Activated CD8-positive, alpha-beta memory T cell treated with anti-CD3 and anti-CD28 coated beads for 4 hours (primary cell): ENCODE data around the gene MRPL24.

Experiments
- DNase-seq, 2 donors: peaks; one replicate each; pipeline ENCODE4 v3.0.0-alpha.2; 2020; ENCODE audit warnings: low read depth in 2 of 2

The MRPL24 gene

GRCh38 chr1:156743367-156744302, 2.7 kb upstream of the MRPL24 start:
- no peak for DNase-seq

GRCh38 chr1:156742801-156743200, 1.9 kb upstream of the MRPL24 start:
- DNase-seq, result no peak

GRCh38 chr1:156742017-156742416, 1.1 kb upstream of the MRPL24 start:
- DNase-seq, result no peak

GRCh38 chr1:156741481-156741983, 644 bp upstream of the MRPL24 start:
- DNase-seq, result no peak

GRCh38 chr1:156740237-156740740, 599 bp downstream of the MRPL24 start:
- DNase-seq, result no peak

GRCh38 chr1:156738916-156739315, 2.0 kb downstream of the MRPL24 start:
- DNase-seq, result no peak

GRCh38 chr1:156738407-156738806, 2.5 kb downstream of the MRPL24 start:
- DNase-seq, result no peak

GRCh38 chr1:156733989-156734584, 6.8 kb downstream of the MRPL24 start:
- DNase-seq, result no peak

GRCh38 chr1:156728599-156729462, 12.1 kb downstream of the MRPL24 start, which contains the start of gene ISG20L2:
TSS of gene ISG20L2 (minus strand) at chr1:156728766. CDS start at chr1:156727652, 1,114 bp downstream.
- DNase-seq, result peak; percentile 90 to 93

GRCh38 chr1:156727926-156728598, 12.8 kb downstream of the MRPL24 start, which contains the start of gene METTL25B:
TSS of gene METTL25B (plus strand) at chr1:156728469. CDS start at chr1:156729105, 636 bp downstream.
- peak in 1 of 2 donors; percentile 54 for DNase-seq

- DNase-seq, result no peak
These were observed 13.4 kb downstream of the MRPL24 start for GRCh38 chr1:156727492-156727891.

- no peak for DNase-seq
These were observed 14.2 kb downstream of the MRPL24 start for GRCh38 chr1:156726549-156727226.

- peak; percentile 55 to 63 for DNase-seq
These were observed 15.1 kb downstream of the MRPL24 start for GRCh38 chr1:156725683-156726280.

- no peak for DNase-seq
These were observed 19.4 kb downstream of the MRPL24 start for GRCh38 chr1:156721535-156721934.

- DNase-seq, result no peak
These were observed 19.8 kb downstream of the MRPL24 start for GRCh38 chr1:156721131-156721530.

- no peak for DNase-seq
These were observed 23.5 kb downstream of the MRPL24 start for GRCh38 chr1:156717351-156717750.

- DNase-seq, result no peak
These were observed 26.1 kb downstream of the MRPL24 start for GRCh38 chr1:156714830-156715229.

GRCh38 chr1:156712626-156713025, 28.3 kb downstream of the MRPL24 start:
- no peak for DNase-seq

- DNase-seq, result no peak
These were observed 29.7 kb downstream of the MRPL24 start for GRCh38 chr1:156711011-156711817.
